Mucosa of stomach (tissue), 1 donor: ENCODE measurements around the gene SP6.
A peak's percentile ranks its signal among the peaks of the same experiment; 100 is the strongest.

Source experiments
- H3K27me3 ChIP-seq: one replicate; pipeline ENCODE4 v1.7.0; 2013; ENCODE audit warnings: mild to moderate bottlenecking, low read length; ENCODE audit not compliant: control insufficient read depth, insufficient read depth
- H3K36me3 ChIP-seq: one replicate; pipeline ENCODE4 v1.7.0; 2013; ENCODE audit warnings: low read length; ENCODE audit not compliant: control insufficient read depth, insufficient read depth
- H3K4me1 ChIP-seq: one replicate; pipeline ENCODE4 v1.7.0; 2013; ENCODE audit warnings: mild to moderate bottlenecking, low read length; ENCODE audit not compliant: control insufficient read depth, insufficient read depth
- H3K4me3 ChIP-seq: one replicate; pipeline ENCODE4 v1.7.0; 2013; ENCODE audit warnings: low read length
- H3K9ac ChIP-seq: one replicate; pipeline ENCODE4 v1.7.0; 2013; ENCODE audit warnings: mild to moderate bottlenecking, low read length, moderate library complexity
- H3K9me3 ChIP-seq: one replicate; pipeline ENCODE4 v1.7.0; 2013; ENCODE audit warnings: mild to moderate bottlenecking, low read length, moderate library complexity; ENCODE audit not compliant: control insufficient read depth
- donor health status: Pancreatic carcinoma.

The SP6 gene

DNA sequence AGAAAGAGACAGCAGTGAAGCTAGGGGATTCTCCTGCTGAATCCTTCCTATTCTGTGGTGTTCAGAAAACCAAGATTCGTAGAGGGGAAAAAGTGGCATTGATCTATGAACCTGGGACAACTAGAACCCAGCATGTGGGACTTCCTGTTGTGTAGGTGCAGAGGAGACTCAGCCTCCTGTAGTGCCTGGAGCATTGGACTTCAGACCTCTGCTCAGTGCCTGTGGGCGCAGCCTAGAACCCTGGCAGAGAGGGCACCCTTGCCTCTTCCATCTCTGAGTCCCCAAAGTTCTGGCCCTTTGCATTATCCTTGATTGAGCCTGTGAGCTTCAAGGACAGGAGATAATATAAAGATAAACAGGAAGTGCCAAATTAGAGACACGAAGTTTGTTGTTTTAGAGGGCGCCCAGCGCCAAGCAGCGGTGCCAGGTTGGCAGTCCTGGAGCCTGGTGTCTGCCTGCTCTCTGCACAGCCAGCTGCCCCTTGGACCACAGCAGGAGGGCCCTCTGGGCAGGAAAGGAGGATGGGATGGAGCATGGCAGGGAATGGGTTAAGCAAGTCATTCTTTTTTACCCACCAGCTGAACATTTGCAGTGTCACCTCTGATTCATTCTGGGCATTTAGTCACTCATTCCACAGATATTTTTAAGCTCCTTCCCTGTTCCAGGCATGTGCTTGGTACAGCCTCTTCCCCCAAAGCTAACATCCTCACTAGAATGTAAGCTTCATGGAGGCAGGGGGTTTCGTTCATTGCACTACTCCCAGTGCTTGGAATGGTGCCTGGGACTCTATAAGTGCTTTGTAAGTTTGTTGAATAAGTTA lies 11.9 kb upstream of the SP6 start:
- no peak overlapping the region for H3K9ac ChIP-seq
- H3K9me3 ChIP-seq, result no peaks in the 10 kb centered on the region
- H3K27me3 ChIP-seq, result peaks cover 33% of the 10 kb centered on the region
- no peaks in the 10 kb centered on the region for H3K36me3 ChIP-seq
- H3K4me3 ChIP-seq, result no peak overlapping the region
- no peaks in the 10 kb centered on the region for H3K4me1 ChIP-seq

DNA sequence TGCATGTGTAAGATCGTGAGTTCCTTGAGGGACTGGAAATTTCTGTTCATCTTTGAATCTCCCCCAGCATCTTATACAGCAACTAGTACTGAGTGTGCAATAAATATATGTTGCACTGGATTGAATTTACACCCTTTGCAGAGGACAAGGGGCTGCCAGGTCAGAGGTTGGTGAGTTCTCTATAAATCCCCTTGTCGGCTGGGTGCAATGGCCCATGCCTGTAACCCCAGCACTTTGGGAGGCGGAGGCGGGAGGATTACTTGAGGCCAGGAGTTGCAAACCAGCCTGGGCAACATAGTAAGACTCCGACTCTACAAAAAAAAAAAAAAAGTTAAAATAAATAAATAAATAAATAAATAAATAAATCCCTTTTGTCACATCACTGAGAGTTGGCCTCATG lies 9.4 kb upstream of the SP6 start:
- Histone ChIP-seq H3K9me3 (no peaks in the 10 kb centered on the region), H3K36me3 (no peaks in the 10 kb centered on the region), H3K9ac (no peak overlapping the region), H3K4me3 (no peak overlapping the region), H3K4me1 (no peaks in the 10 kb centered on the region), H3K27me3 (peaks cover 35% of the 10 kb centered on the region)

DNA sequence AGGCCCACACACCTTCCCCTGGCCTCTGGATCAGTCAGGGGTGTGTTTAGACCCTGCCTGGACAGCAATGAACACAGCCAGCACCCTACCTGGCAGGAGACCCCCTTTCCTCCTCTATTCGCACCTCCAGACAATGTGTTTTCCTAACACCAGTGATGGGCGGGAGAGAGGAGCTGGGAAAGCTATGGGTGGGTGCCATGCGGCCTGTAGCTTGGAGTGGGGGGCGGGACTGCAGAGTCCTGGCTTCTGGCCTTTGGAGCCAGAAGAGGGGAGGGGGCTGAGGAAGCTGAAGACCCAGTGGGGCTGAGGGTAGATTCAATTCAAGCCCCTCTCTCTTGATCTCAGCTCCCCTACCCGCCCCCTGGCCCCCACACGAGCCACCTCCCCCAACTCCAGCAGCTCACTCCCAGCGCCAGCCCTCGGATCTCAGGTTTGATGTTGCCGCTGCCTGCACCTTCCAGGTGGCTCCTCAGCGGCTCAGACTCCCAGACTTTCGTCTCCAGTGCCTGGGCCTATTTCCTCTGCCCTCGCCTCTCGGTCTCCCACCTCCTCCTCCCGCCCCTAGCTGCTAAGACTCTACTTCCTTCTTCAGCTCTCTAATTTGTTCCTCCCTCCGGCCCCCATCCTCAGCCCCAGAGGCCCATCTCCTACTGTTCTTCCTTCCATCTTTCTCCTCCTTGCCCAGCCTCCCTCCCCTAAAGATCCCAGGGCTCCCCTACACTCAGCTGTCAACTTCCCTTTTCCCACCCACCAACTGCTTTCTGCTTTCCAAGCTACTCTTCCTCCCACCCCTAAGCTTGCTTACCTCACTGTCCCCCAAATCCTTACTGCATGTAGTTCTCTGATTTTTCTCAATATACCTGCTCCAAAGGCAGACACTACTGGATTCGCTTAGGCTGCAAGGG lies 6.8 kb upstream of the SP6 start:
- Histone ChIP-seq H3K36me3 (no peaks in the 10 kb centered on the region), H3K9me3 (no peaks in the 10 kb centered on the region), H3K4me3 (no peak overlapping the region), H3K9ac (no peak overlapping the region), H3K27me3 (peaks cover 53% of the 10 kb centered on the region), H3K4me1 (no peaks in the 10 kb centered on the region)

DNA sequence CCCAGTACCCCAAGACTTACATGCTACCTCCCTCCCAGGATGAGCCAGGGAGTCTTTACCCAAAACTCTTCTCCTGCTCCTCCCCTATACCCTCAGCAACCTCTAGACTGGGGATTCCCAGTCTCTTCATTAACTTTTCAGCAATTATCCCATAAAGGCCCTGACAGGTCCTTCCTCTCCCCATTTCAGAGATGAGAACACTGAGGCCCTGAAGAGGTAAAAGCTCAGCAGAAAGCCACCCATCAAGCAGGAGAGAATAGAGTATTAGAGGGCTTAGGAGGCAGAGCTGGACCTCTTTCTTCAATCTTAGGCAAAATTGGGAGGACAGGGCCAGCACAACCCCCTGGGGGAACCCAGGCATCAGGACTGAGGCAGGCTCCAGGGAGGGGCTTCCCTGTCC lies 5.9 kb upstream of the SP6 start:
- H3K36me3 ChIP-seq, result no peaks in the 10 kb centered on the region
- peaks cover 3% of the 10 kb centered on the region for H3K4me1 ChIP-seq
- no peaks in the 10 kb centered on the region for H3K9me3 ChIP-seq
- H3K4me3 ChIP-seq, result no peak overlapping the region
- H3K9ac ChIP-seq, result no peak overlapping the region
- H3K27me3 ChIP-seq, result peaks cover 63% of the 10 kb centered on the region

DNA sequence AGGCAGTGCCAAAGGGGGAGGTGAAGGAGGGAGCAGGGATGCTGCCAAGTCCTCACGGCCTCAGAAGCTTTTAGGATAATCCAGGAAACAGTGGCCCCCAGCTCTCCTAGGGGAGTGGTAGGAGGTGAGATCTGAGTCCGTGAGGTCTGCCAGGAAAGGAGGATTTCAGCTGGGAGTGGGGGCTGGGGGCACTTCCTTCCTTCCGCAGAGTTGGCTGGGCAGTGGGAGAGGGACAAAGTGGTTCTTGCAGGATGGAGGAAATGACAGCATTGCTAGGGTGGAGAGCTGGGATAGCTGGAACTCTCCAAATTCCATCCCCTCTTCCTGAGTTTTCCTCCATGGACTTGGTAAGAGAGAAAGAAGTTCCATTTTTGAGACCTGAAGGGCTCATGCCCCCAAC lies 4.8 kb upstream of the SP6 start:
- H3K9me3 ChIP-seq, result no peaks in the 10 kb centered on the region
- H3K4me1 ChIP-seq, result peaks cover 6% of the 10 kb centered on the region
- H3K36me3 ChIP-seq, result no peaks in the 10 kb centered on the region
- no peak overlapping the region for H3K9ac ChIP-seq
- no peak overlapping the region for H3K4me3 ChIP-seq
- peaks cover 72% of the 10 kb centered on the region for H3K27me3 ChIP-seq

DNA sequence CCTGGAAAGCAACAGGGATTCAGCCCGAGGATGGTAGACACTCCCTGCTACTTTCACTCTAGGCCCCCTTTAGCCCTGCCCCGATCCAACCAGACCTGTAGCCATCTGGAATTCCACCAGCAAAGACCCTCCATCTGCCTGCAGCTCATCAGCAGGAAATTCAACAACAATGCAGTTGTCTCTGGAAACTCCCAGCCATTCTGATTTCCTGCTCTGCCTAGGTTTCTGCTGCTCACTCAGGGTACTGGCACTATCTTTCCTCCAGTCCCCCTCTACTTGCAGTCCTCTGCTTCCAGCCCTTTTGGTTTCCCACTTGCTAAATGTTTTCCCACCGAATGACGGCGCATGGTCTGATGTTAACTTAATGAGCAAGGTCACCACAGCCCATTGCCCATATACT lies 2.7 kb upstream of the SP6 start:
- peaks cover 12% of the 10 kb centered on the region for H3K4me1 ChIP-seq
- H3K27me3 ChIP-seq, result peaks cover 85% of the 10 kb centered on the region
- no peaks in the 10 kb centered on the region for H3K9me3 ChIP-seq
- H3K36me3 ChIP-seq, result no peaks in the 10 kb centered on the region
- no peak overlapping the region for H3K4me3 ChIP-seq
- no peak overlapping the region for H3K9ac ChIP-seq

DNA sequence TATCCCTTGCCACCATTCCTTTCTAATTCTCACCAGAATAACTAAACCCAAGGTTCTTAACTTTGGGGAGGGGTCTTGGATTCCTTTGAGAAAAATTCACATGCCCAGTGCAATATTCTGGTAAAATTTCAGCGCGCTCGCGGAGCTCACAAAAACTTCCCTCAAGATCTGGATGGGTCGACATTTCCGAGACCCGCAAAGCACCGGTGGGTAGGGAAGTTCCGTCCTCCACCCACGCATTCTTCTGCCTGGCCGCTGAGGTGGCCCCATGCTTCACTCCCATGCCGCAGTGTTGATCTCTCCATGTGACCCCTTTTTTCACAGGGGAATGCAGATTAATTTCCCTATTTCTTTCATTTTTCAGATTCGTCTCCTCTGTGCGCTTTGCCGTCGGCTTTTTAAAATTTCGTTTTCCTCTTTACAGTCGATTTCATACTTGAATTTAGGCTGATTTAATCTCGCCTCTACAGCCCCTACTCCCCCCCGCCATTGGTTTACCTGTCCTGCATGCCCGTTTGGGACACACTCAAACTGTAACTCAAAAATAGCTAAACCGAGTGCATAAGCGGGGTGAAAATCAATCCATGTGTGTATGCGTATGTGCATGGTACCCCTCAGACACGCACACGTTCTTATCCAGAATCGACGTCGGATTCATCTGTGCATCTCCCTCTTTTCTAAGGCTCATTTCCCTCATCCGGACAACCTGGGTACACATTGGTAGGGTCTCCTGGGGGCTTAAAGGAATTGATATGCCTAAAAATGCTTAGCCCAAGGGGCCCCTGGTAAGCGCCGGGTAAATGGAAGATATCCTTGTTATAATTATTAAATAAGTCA lies 1.4 kb upstream of the SP6 start:
- no peak overlapping the region for H3K4me3 ChIP-seq
- peaks cover 20% of the 10 kb centered on the region for H3K4me1 ChIP-seq
- no peaks in the 10 kb centered on the region for H3K9me3 ChIP-seq
- H3K36me3 ChIP-seq, result no peaks in the 10 kb centered on the region
- H3K27me3 ChIP-seq, result peaks cover 95% of the 10 kb centered on the region
- H3K9ac ChIP-seq, result no peak overlapping the region

DNA sequence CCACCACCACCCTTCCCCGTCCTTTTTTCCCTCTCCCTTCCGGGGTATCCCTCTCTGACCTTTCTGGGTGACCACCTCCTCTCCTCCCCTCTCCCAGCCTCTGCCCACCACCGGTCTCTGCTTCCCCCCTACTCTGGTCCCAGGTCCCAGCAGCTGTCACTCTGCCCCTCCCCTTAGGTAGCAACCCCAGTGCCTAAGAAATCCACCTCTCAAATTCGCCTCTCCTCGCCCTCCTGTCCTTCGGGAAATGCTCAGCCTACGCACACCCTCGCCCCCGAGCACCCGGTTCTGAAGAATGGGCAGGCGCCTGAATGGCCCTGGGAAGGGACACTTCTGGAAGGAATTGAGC lies 775 bp upstream of the SP6 start:
- Histone ChIP-seq H3K36me3 (no peaks in the 10 kb centered on the region), H3K27me3 (peaks cover 96% of the 10 kb centered on the region), H3K4me1 (peaks cover 24% of the 10 kb centered on the region), H3K9ac (no peak overlapping the region), H3K4me3 (no peak overlapping the region), H3K9me3 (no peaks in the 10 kb centered on the region)

DNA sequence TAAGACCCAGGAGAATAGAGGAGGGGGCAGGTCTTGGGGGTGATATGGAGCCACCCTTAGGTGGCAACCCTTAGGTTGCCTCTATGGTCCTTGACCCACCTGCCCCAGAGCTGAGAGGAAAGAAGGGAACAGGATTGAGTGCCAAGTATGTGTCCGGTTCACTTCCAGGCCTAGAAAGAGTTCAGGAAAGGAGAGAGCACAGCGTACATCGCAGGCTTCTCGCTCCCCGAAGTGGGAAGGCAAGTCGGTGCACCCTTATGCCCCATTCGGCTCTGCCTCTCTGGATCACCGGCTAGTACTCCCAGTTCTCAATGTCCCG lies 631 bp downstream of the SP6 start:
- Histone ChIP-seq H3K4me1 (peaks cover 24% of the 10 kb centered on the region), H3K4me3 (no peak overlapping the region), H3K27me3 (peaks cover 93% of the 10 kb centered on the region), H3K9ac (peak overlapping the region; percentile 45), H3K9me3 (no peaks in the 10 kb centered on the region), H3K36me3 (no peaks in the 10 kb centered on the region)

DNA sequence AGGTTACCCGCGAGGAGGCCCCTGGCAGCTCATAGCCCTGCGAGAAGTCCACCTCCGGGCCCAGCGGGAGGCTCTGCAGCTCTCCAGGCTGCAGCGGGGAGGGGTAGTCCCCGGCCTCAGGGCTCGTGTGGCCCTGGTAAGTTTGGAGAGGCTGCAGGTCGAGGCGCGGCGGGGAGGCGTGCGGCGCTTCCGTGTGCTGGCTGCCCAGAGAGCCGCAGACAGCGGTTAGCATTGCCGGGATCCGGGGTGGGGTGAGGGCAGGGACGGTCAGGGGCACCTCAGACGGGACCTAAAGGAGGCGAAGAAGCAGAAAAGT lies 2.8 kb downstream of the SP6 start:
- Histone ChIP-seq H3K36me3 (no peaks in the 10 kb centered on the region), H3K9ac (no peak overlapping the region), H3K4me3 (no peak overlapping the region), H3K9me3 (no peaks in the 10 kb centered on the region), H3K4me1 (peaks cover 28% of the 10 kb centered on the region), H3K27me3 (peaks cover 71% of the 10 kb centered on the region)

DNA sequence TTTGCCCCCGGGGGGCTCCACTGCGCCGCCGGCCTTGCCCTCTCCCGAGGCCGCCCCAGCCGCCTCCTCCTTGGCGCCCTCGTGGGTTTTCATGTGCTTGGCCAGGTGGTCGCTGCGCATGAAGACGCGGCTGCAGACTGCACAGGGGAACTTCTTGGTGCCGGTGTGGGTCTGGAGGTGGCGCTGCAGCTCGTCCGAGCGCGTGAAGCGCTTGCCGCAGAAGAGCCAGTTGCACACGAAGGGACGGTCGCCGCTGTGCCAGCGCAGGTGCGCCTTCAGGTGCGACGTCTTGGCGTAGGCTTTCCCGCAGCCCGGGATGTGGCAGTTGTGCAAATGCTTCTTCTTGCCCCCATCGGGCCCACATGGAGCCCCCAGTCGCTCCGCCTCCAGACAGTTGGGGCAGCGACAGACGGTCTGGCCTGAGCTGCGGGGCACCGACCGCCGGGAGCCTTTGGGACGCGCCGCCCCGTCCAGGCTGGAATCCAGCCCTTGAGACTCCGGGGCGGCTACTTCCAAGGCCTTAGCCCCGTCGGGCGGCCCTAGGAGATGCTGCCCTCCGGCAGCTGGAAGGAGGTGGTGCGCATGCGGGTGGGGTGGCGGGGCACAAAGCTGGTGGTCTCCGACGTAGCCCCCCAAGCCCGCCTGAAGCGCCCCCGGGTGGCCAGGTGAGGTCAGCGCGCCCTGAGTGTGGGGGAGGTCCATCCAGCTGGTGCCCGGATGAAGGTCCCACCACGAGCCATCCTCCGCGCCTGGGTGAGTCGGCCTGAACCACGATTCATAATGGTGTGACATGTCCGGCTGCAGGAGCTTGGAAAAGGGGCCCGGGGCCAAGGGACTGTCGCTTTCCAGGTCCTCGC lies 3.4 kb downstream of the SP6 start:
- peaks cover 65% of the 10 kb centered on the region for H3K27me3 ChIP-seq
- H3K4me3 ChIP-seq, result no peak overlapping the region
- H3K9me3 ChIP-seq, result no peaks in the 10 kb centered on the region
- H3K4me1 ChIP-seq, result peaks cover 34% of the 10 kb centered on the region
- no peak overlapping the region for H3K9ac ChIP-seq
- no peaks in the 10 kb centered on the region for H3K36me3 ChIP-seq
